Epithelial cell of esophagus (primary cell): ENCODE data around the gene ISX.

Source experiments
- DNase-seq: peaks from one replicate; pipeline ENCODE4 v3.0.0; 2010; ENCODE audit warnings: low read depth
- H3K4me3 ChIP-seq: 2 replicates; pipeline ENCODE4 v1.5.1; 2011; ENCODE audit warnings: mild to moderate bottlenecking, low read length, control low read depth
- TF ChIP-seq, protein P1 (sequence below): IDR thresholded peaks from 2 replicates; pipeline ENCODE4 v1.5.1; 2011; ENCODE audit warnings: low read depth, mild to moderate bottlenecking, low read length, control low read depth, inconsistent platforms; ENCODE audit not compliant: insufficient read depth; ENCODE audit errors: missing control alignments

Gene ISX

DNA sequence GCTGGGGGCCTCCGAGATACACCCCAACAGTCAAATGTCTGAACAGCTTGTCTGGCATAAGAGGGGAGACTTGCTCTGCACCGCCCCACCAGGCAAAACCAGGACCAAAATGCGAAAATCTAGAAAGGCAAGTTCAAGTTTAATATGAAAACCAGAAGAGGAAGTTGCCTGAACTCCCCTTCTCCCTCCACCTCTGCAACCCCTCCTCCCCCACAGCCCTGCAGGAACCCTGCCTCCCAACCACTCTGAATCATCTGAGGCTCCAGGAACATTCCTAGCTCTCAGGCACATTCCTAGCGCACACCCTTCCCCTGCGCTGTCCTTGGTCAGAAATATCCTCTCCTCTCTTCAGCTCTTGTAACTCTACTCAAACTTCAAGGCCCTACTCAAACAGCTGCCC is 36.7 kb downstream of the ISX start:
- H3K4me3 ChIP-seq, result no peak overlapping the region
- TF ChIP-seq, protein P1, sequence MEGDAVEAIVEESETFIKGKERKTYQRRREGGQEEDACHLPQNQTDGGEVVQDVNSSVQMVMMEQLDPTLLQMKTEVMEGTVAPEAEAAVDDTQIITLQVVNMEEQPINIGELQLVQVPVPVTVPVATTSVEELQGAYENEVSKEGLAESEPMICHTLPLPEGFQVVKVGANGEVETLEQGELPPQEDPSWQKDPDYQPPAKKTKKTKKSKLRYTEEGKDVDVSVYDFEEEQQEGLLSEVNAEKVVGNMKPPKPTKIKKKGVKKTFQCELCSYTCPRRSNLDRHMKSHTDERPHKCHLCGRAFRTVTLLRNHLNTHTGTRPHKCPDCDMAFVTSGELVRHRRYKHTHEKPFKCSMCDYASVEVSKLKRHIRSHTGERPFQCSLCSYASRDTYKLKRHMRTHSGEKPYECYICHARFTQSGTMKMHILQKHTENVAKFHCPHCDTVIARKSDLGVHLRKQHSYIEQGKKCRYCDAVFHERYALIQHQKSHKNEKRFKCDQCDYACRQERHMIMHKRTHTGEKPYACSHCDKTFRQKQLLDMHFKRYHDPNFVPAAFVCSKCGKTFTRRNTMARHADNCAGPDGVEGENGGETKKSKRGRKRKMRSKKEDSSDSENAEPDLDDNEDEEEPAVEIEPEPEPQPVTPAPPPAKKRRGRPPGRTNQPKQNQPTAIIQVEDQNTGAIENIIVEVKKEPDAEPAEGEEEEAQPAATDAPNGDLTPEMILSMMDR, result no peak
- peak; percentile 16 for DNase-seq

DNA sequence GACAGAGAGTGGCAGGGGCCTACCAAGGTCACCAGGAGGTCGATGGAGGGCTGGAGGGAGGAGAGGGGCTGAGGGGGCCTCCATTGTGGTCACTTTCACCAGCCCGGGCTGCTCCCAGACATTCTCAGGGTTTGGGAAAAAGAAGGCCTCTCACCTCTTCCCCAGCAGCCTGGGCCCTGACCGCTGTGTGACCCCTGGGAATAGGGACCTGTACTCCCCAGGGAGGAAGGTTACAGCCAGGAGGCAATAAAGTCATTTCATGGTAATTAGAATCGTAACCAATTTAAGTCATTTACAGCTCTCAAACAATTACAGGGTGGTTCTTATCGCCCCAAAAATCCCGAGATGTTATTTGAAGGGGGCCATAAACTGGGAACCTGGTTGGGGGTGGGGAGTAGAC is 37.8 kb downstream of the ISX start:
- H3K4me3 ChIP-seq, result no peak overlapping the region
- DNase-seq, result no peak
- TF ChIP-seq, protein P1, result no peak

DNA sequence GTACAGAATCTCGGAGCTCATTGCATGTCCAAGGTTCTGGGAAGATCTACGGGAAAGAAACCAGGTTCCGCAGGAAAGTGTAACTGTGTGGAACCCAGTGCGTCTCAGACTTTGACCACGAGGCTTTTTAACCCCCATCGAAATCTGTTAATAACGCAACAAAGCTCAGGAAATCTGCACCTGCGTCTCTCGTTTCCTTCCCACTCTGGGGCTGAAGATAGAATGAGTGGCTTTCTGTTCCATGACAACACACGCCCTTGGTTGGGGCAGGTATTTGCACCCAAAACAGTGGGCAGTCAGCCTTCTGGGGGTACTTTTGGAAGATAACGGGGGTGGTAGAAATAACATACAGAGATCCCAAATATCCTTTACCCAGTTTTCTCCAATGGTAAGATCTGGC is 38.5 kb downstream of the ISX start:
- TF ChIP-seq, protein P1, result no peak
- no peak for DNase-seq
- no peak overlapping the region for H3K4me3 ChIP-seq

DNA sequence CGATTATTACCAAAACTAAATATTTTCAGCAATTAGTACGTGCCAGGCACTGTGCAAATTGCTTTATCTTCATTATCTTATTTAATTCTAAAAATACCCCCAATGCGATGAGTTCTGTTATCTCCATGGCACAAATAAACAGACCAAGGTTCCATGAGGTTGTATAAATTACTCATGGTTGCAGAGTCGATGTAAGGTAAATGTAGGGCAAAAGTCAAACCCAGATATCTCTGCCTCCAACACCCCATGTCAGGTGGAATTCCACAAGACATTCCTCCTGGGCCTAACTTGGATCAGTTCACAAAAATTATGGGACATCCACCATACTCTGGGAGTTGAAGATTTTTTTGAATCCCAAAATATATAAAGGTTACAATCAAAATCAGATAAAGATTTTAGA is 43.7 kb downstream of the ISX start:
- no peak for DNase-seq
- TF ChIP-seq, protein P1, result no peak
- no peak overlapping the region for H3K4me3 ChIP-seq

DNA sequence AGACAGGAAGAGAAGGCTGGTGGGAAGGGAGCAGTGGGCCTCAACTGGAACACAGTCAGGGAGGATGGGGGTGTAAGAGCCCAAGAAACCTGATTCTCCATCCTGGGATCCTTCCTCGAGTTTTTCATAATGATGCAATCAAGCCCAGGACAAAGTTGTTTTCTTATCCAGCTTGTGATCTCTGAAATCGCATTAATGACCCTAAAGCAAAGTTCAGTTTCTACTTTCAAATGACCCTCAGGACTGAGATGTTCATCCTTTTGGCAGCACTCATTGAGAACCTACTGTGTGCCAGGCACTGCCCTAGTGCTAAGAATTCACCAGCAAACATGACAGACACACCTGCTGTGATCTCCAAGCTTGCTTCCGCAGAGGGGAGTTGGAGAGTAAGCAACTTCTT is 45.3 kb downstream of the ISX start:
- TF ChIP-seq, protein P1, result no peak
- no peak for DNase-seq
- H3K4me3 ChIP-seq, result no peak overlapping the region

DNA sequence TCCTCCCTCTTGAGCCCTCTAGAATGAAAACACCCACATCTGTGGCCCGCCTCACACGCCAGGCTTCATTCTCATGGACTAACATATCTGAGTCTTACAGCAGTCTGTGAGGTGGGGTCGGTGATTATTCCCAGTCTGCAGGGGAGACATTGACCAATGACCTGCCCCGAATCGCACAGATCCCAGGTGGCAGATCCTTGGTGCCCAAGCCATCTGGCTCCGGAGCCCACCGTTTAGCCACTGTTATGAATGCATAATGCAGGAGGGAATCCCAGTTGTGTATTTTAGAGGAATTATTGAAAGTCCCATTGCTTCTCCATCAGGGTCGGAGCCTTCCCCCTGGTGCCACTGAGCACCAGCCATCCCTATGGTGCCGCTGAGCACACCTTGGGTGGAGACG is 47.4 kb downstream of the ISX start:
- no peak overlapping the region for H3K4me3 ChIP-seq
- TF ChIP-seq, protein P1, result no peak
- no peak for DNase-seq

DNA sequence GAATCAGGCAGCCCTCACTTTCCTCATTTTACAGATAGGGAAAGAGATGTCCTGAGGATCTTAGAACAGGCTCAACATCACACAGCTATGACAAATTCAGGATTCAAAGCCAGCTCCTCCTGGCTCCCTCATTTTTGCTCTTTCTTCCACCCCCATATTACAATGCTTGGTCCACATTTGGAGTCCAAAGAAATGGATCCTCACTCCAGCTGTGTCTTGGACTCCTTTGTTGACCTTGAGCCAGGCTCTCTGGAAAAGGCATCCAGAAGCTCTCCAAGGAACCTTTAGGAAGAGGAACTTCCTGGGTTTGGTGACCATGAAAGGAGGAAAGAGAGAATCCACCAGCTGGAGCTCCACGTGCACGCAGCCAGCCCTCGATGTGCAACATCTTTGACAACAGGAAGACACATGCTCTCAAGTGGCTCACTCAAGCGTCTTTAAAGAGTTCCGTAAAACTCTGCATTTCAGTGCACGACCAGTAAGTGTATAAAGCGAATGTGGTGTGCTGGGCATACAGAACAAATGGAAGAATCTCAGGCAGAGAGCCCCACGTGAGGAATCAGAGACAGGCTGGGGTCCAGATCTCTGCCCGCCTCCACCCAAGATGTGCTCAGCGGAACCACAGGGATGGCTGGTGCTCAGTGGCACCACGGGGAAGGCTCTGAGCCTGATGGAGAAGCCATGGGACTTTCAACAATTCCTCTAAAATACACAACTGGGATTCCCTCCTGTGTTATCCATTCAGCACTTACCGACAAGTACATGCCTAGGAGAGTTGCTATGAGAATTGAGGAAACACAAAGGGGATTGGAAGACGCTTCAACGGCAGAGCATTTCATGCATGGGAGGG is 48.4 kb downstream of the ISX start:
- H3K4me3 ChIP-seq, result no peak overlapping the region
- DNase-seq, result no peak
- TF ChIP-seq, protein P1, result no peak
